Measurements from ENCODE around the gene ZNF775. TPM values are rescaled to one million over a fixed set of nuclear protein-coding genes. Genes with fewer than 3 reads are reported as not detected.

The ZNF775 gene
- total and polyA plus RNA-seq, 2 of the 13 experiments (the other 11 are each of a cell fraction or from before 2014, with no cell fraction given), result 3.1 to 3.2 TPM

GRCh38 chr7:150378853-150379440 is at the start of gene ZNF775 (continued):
- TF ChIP-seq ZHX2 (IDR thresholded peaks at IDR 0.05; ENCODE audit: low read depth) (no peak), ZHX2 (CRISPR knock-in tag; IDR thresholded peaks at IDR 0.05; ENCODE audit: borderline replicate concordance) (0 out of 2 replicates have a peak, but pooled peaks have one; percentile 78), ZFP37 (CRISPR knock-in tag; IDR thresholded peaks at IDR 0.05; ENCODE audit: borderline replicate concordance) (no peak), STAT6 (CRISPR knock-in tag; IDR thresholded peaks at IDR 0.05; ENCODE audit: borderline replicate concordance) (no peak), IRF1 (CRISPR knock-in tag; IDR thresholded peaks at IDR 0.05; ENCODE audit: low read depth) (no peak), HMG20A (CRISPR knock-in tag; IDR thresholded peaks at IDR 0.05; ENCODE audit: borderline replicate concordance) (peak; percentile 14; the same call in 1 of the 2 replicates), SRSF4 (IDR thresholded peaks at IDR 0.05; ENCODE audit: low read depth, low read length, poor library complexity, severe bottlenecking) (no peak), SMARCE1 (IDR thresholded peaks at IDR 0.05; ENCODE audit: borderline replicate concordance) (no peak), ZNF652 (CRISPR knock-in tag; IDR thresholded peaks at IDR 0.05; ENCODE audit: borderline replicate concordance, low read depth) (no peak), SAFB2 (CRISPR knock-in tag; IDR thresholded peaks at IDR 0.05; ENCODE audit: borderline replicate concordance, low read depth) (no peak; the same call in 1 of the 2 replicates), ZNF224 (CRISPR knock-in tag; IDR thresholded peaks at IDR 0.05) (no peak), ZEB1 (IDR thresholded peaks at IDR 0.05; ENCODE audit: insufficient replicate concordance, low read depth) (no peak), SNAI1 (CRISPR knock-in tag; IDR thresholded peaks at IDR 0.05; ENCODE audit: borderline replicate concordance) (no peak), RCOR2 (CRISPR knock-in tag; IDR thresholded peaks at IDR 0.05) (no peak), ZNF564 (CRISPR knock-in tag; IDR thresholded peaks at IDR 0.05) (no peak), TEF (CRISPR knock-in tag; IDR thresholded peaks at IDR 0.05) (no peak), FOXP1 (IDR thresholded peaks at IDR 0.05) (no peak), FOXP1 (CRISPR knock-in tag; IDR thresholded peaks at IDR 0.05) (no peak), NFYC (CRISPR knock-in tag; IDR thresholded peaks at IDR 0.05) (peak; percentile 96), ZFAT (CRISPR knock-in tag; conservative IDR thresholded peaks at IDR 0.05) (no peak)
- TF ChIP-seq, protein P1, sequence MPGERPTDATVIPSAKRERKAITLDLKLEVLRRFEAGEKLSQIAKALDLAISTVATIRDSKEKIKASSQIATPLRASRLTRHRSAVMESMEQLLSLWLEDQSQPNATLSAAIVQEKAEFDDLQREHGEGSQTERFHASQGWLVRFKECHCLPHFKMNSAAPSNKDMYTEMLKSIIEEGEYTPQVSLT (CRISPR knock-in tag; IDR thresholded peaks at IDR 0.05; ENCODE audit: borderline replicate concordance, low read depth), result no peak
